CD4-positive, alpha-beta T cell treated with Interleukin-2 at 100 ng/mL for 4 hours (primary cell): Measurements from ENCODE around the gene MGP.

Experiments used
- DNase-seq: peaks from one replicate; pipeline ENCODE4 v3.0.0-alpha.2; 2020; ENCODE audit warnings: low spot score

MGP gene

DNA sequence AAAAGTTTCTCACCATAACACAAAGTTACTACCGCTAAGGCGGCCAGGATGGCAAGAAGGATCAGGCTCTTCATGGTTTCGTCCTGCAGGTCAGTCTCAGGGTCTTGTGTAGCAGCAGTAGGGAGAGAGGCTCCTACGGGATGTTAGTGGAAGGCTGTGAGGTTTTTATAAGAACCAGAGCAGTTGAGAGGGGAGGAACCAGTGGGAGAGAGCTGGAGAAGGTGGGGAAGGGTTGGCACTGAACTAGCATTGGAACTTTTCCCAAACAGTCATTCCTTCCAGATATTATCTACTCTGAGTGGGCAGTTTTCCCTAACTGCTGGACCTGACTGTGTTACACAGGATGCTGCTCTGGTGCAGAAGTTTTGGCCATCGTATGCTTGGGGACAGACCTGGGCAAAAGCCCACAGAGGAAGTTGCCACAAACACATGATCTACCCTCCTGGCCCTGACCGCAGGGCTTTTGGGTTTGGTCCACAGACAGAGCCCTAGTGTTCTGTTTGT lies at the start of gene MGP:
TSS of gene MGP (minus strand) at position 137 of the 504 bp plus-strand sequence. CDS start at position 74, 63 bp downstream.
- no peak for DNase-seq

DNA sequence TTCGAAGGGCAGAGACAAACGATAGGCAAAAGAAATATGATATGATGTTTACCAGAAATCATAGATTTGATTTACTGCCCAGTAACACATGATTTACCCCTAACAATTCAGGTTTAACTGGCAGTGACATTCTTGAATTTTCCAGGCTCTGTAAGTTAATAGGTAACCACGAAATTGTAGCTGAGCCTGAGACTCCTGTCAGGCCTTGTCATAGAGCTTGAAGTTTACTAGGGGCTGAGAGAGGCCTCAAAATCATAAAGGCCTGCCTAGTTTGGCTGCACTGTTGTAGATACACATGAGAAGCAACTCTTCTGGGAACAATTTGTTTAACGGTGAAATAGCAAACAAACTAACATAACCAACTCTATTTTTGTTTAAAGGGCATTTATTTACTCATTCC lies 49.4 kb upstream of the MGP start:
- no peak for DNase-seq

GRCh38 chr12:14934511-14934910 lies 48.9 kb upstream of the MGP start:
- DNase-seq, result no peak

DNA sequence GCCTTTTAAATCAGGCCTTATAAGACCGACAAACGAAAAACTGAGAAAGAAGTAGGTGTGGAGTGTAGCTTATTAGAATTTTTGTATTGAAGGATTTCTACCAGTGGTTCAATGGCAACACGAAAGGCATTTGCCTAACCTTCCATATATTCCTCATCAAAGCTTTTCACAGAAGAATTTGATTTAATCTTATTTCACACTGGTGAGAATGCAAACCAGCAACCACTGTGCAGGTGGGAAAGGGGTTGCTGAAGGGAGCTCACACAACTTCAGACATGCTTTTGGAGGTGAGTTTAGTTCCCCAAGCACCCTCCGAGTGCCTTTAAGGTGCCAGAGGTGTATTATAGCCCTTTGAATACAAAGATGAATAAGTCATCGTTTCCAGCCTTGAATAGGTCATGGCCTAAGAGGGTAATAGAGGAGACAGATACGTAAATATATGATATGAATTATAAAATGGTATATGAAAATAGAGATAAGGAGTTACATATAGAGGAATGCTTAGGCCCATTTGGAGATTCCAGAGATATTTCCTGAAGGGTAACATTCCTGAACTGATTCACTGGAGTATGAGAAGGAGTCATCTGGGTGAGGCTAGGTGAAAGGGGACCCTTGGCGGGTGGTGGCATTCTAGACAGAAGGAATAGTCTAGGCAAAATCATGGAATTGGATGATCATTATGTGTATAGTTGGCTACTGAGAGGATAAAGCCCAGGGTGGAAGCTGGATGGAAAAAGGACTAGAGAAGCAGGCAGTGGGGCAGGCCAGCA lies 46.3 kb upstream of the MGP start:
- no peak for DNase-seq

GRCh38 chr12:14931359-14931758 lies 45.7 kb upstream of the MGP start:
- no peak for DNase-seq

DNA sequence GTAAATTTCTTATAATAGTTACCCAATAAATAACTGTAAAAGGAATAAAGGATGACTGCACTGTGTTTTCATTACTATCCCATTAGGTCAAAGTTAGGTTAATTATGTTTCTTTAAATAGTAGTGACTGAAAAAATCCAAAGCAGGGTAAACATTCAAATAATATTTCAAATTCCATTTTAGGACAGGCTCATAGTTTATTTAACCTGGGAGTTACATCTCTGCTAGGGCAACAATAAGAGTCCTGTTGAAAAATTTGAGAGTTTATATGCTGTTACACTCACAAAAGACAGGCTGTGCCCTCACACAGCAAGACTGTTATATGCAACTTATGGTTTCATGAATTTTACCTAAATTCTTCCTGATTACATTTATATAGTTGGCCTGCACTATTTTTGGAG lies 44.6 kb upstream of the MGP start:
- no peak for DNase-seq

- no peak for DNase-seq
These were observed 43.3 kb upstream of the MGP start for GRCh38 chr12:14928931-14929330.

GRCh38 chr12:14927267-14927666 lies 41.6 kb upstream of the MGP start:
- DNase-seq, result no peak

DNA sequence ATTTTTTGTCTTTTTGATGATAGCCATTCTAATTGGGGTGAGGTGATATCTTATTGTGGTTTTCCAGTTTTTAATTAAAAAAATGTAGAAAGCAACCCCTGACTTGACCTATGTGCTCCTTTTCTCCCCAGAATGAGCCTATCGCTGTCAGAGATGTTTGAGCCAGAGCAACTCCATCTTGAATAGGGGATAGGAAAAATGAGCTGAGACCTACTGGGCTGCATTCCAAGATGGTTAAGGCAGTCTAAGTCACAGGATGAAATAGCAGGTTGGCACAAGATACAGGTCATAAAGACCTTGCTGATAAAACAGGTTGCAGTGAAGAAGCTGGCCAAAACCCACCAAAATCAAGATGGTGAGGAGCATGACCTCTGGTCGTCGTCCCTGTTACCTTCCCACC lies 38.9 kb upstream of the MGP start:
- DNase-seq, result no peak

DNA sequence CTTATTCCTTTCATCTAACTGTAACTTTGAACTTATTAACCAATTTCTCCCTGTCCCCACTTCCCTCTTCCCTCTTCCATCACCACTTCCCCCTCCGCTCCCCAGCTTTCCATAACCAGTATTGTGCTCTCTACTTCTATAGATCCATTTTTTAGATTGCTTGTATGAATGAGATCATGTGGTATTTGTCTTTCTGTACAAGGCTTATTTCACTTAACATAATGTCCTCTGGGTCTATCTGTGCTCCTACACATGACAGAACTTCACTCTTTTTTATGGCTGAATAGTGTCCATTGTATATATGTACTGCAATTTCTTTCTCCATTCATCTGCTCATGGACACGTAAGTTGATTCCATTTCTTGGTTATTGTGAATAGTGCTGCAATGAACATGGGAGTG lies 38.3 kb upstream of the MGP start:
- no peak for DNase-seq

GRCh38 chr12:14921218-14921617 lies 35.6 kb upstream of the MGP start:
- DNase-seq, result no peak

GRCh38 chr12:14920475-14921126 lies 34.9 kb upstream of the MGP start:
- DNase-seq, result no peak

DNA sequence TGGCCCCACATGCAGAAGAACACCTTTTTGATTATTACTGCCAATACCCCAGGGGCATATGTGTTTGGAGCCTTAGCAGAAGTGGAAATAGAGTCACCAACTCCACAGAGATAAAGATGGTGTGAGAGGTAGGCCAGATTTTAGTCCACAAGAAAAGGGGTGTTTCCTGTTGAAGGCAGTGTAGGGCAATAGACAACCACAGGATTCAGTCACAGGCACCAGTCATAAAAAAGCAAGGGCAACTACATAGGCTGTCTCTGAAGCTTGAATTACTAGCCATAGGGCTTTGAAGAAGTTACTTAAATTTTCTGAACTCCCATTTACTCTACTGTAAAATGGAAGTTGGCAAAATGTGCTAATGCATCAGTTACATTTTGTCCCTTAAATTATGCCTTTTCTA lies 33.8 kb upstream of the MGP start:
- DNase-seq, result no peak

- no peak for DNase-seq
These were observed 30.1 kb upstream of the MGP start for GRCh38 chr12:14915736-14916135.

- no peak for DNase-seq
These were observed 27.7 kb upstream of the MGP start for GRCh38 chr12:14913381-14913781.

GRCh38 chr12:14911131-14911530 lies 25.5 kb upstream of the MGP start:
- no peak for DNase-seq

GRCh38 chr12:14910090-14910915 lies 24.6 kb upstream of the MGP start:
- peak; percentile 13 for DNase-seq

- DNase-seq, result no peak
These were observed 22.3 kb upstream of the MGP start for GRCh38 chr12:14907953-14908352.

- DNase-seq, result no peak
These were observed 20.5 kb upstream of the MGP start for GRCh38 chr12:14906114-14906513.

DNA sequence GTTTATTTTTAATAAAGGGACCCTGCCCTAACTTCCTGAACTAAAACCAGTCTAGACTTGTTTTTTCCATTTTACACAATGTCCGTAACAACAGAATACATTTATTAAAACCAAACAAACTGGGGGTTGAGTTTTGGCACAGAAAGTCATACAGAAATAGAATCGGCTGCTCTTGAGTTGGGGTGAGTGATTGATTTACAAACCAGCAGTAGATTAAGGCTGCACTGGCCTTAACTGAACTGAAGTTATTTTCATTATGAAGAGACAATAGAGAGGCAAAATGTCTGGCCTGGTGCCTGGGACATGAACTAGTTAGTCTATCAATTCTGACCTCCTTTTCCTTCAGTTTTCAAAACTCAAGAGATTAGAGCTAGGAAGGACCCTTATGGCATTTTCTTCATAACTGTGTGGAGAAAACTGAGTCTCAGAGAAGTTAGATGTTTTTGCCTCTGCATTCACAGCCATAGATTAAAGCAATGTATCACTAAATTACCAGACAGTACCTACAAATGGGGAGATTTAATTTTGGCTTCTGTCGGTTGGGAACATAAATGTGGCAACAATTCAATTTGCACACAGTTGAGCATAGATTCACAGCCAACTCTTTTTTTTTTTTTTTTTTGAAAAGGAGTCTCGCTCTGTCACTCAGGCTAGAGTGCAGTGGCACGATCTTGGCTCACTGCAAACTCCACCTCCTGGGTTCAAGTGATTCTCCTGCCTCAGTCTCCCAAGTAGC lies 19.8 kb upstream of the MGP start:
- DNase-seq, result no peak

DNA sequence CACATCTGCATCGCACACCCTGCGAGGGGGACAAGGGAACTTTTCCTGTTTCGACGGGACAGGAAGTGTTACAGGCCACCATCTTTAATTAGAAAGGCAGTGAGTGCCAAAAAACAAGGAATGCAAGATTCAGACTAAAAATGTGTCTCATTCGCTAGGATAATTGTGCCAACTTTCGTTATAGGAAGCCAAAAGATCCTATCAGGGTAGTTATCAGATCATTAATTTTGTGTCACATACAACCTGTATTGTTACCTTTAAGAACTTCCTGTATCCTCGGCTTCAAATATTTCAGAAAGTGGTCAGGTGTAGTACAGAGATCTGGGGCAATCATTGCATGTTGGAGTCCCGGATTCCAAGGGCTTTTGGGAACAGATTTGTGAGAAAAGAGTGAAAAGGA lies 19.2 kb upstream of the MGP start:
- DNase-seq, result no peak
